OCI-LY7 (cell line): ENCODE results near the gene PARVB. TPM values are rescaled to one million over a fixed set of nuclear protein-coding genes. Genes with fewer than 3 reads are reported as not detected.

Experiments
- BruUV-seq: library from RNA; stranded (reverse); fragments of 400-500 nt; replicated peaks from 2 replicates; lab custom pipeline; 2021; lab: Mats Ljungman, UMichigan
- CTCF ChIA-PET: fragments of 300-600 bp; sonication (Branson Sonifier 250); formaldehyde crosslinking; loops from one replicate; lab custom pipeline; 2022; ENCODE audit warnings: antibody characterized with exemption; ENCODE audit not compliant: unreplicated experiment; lab: Charles Lee
- POLR2A ChIA-PET: fragments of 300-600 bp; sonication (Branson Sonifier 250); formaldehyde crosslinking; loops from one replicate; lab custom pipeline; 2022; ENCODE audit warnings: antibody characterized with exemption; lab: Charles Lee
- DNase-seq: peaks from one replicate; pipeline ENCODE4 v3.0.0-alpha.2; 2015; ENCODE audit warnings: low spot score
- H2AFZ ChIP-seq: fragments of 200-600 bp; sonication (generic), shearing (Covaris generic); 2 replicates; pipeline ENCODE4 v1.6.1; 2014; ENCODE audit warnings: mild to moderate bottlenecking, antibody characterized with exemption, low read length, moderate library complexity
- H3K27ac ChIP-seq: fragments of 200-600 bp; sonication (generic); 2 replicates; pipeline ENCODE4 v1.5.1; 2014; ENCODE audit warnings: mixed run types, low read depth, mild to moderate bottlenecking, moderate library complexity, low read length, inconsistent platforms; ENCODE audit not compliant: poor library complexity, severe bottlenecking
- H3K36me3 ChIP-seq: fragments of 200-600 bp; sonication (generic); 2 replicates; pipeline ENCODE4 v1.6.1; 2014; ENCODE audit warnings: mild to moderate bottlenecking, antibody characterized with exemption, low read length, moderate library complexity, mixed read lengths; ENCODE audit not compliant: insufficient read depth
- H3K4me1 ChIP-seq: fragments of 200-600 bp; sonication (generic); 2 replicates; pipeline ENCODE4 v1.5.1; 2014; ENCODE audit warnings: mild to moderate bottlenecking, low read length; ENCODE audit not compliant: insufficient read depth, poor library complexity, severe bottlenecking
- H3K4me2 ChIP-seq: fragments of 200-600 bp; sonication (generic); 2 replicates; pipeline ENCODE4 v1.6.1; 2014; ENCODE audit warnings: mild to moderate bottlenecking, low read length
- H3K4me3 ChIP-seq: fragments of 200-600 bp; sonication (generic); 2 replicates; pipeline ENCODE4 v1.5.1; 2014; ENCODE audit warnings: mild to moderate bottlenecking, low read depth, low read length; ENCODE audit not compliant: poor library complexity, severe bottlenecking
- H3K79me2 ChIP-seq: fragments of 200-600 bp; sonication (generic); 2 replicates; pipeline ENCODE4 v1.6.1; 2016; ENCODE audit warnings: low read depth, mild to moderate bottlenecking, low read length, moderate library complexity, mixed read lengths; ENCODE audit not compliant: insufficient read depth
- H3K9me2 ChIP-seq: fragments of 200-600 bp; sonication (generic); 2 replicates; pipeline ENCODE4 v1.6.1; 2016; ENCODE audit warnings: mild to moderate bottlenecking, low read length, mixed read lengths; ENCODE audit not compliant: insufficient read depth
- H3K9me3 ChIP-seq: fragments of 200-600 bp; sonication (generic); 2 replicates; pipeline ENCODE4 v1.6.1; 2014; ENCODE audit warnings: mild to moderate bottlenecking, mixed run types, low read length, mixed read lengths
- H4K20me1 ChIP-seq: fragments of 200-600 bp; sonication (generic); 2 replicates; pipeline ENCODE4 v1.6.1; 2014; ENCODE audit warnings: mild to moderate bottlenecking, antibody characterized with exemption, low read length, moderate library complexity, mixed read lengths; ENCODE audit not compliant: insufficient read depth
- CTCF ChIP-seq: fragments of 200-600 bp; sonication (generic); conservative IDR thresholded peaks from 2 replicates; pipeline ENCODE4 v1.5.1; 2014; ENCODE audit warnings: mild to moderate bottlenecking, antibody characterized with exemption, low read length, moderate library complexity, mixed read lengths
- EZH2phosphoT487 ChIP-seq: fragments of 200-600 bp; sonication (generic); IDR thresholded peaks from 2 replicates; pipeline ENCODE4 v1.6.1; 2018; ENCODE audit warnings: low read depth, borderline replicate concordance, mild to moderate bottlenecking, mixed run types, antibody characterized with exemption, low read length, moderate library complexity, mixed read lengths
- intact Hi-C: fragments of 100-400 bp; cut with micrococcal nuclease; formaldehyde crosslinking; loops from one replicate; pipeline ENCODE4 v1.10.0; 2022; ENCODE audit not compliant: unreplicated experiment
- total RNA-seq, 2 experiments: library from RNA; depleted of rRNA in 1 of 2; stranded (reverse); fragments of >200 nt in 1 of 2; shearing (Covaris generic) in 1 of 2; gene quantifications; 2 replicates each; pipeline ENCODE4 v1.2.3, GENCODE V29; 2014 to 2022

The PARVB gene
- total RNA-seq, 2 experiments from 2014 or later: 0.34 TPM; not detected in 1

GRCh38 chr22:44170470-44170869 is 146.4 kb downstream of the PARVB start:
- Histone ChIP-seq H3K9me2 (no peaks in the 10 kb centered on the region), H3K4me3 (no peak overlapping the region), H3K4me2 (no peak overlapping the region), H4K20me1 (no peaks in the 10 kb centered on the region), H3K4me1 (no peaks in the 10 kb centered on the region), H2AFZ (no peak overlapping the region), H3K79me2 (no peaks in the 10 kb centered on the region), H3K9me3 (no peaks in the 10 kb centered on the region), H3K27ac (no peak overlapping the region), H3K36me3 (no peaks in the 10 kb centered on the region)
- DNase-seq: no peak
- ChIA-PET CTCF (no interaction called here), POLR2A (interaction anchor here (0.7 kb wide), 1 partner anchor 94 kb away, joined by 4 read pairs; no protein-coding TSS in a partner anchor)
- intact Hi-C loops: no loop called here
- no TSS peak for BruUV-seq
- TF ChIP-seq CTCF: no peak
- TF ChIP-seq EZH2phosphoT487: no peak

GRCh38 chr22:44171561-44171960 is 147.5 kb downstream of the PARVB start:
- no peaks in the 10 kb centered on the region for H3K79me2 ChIP-seq
- no peaks in the 10 kb centered on the region for H3K9me3 ChIP-seq
- intact Hi-C loops: no loop called here
- H3K27ac ChIP-seq: no peak overlapping the region
- H3K9me2 ChIP-seq: no peaks in the 10 kb centered on the region
- no peaks in the 10 kb centered on the region for H3K36me3 ChIP-seq
- TF ChIP-seq CTCF (no peak), EZH2phosphoT487 (no peak)
- BruUV-seq: no TSS peak
- H3K4me2 ChIP-seq: no peak overlapping the region
- no peak overlapping the region for H2AFZ ChIP-seq
- H3K4me3 ChIP-seq: no peak overlapping the region
- H4K20me1 ChIP-seq: no peaks in the 10 kb centered on the region
- ChIA-PET POLR2A (interaction anchor here (0.7 kb wide), 1 partner anchor 1237 kb away, joined by 5 read pairs; no protein-coding TSS in a partner anchor), CTCF (no interaction called here)
- no peaks in the 10 kb centered on the region for H3K4me1 ChIP-seq
- DNase-seq: no peak

- intact Hi-C loops: no loop called here
- H3K4me3 ChIP-seq: no peak overlapping the region
- H3K9me2 ChIP-seq: no peaks in the 10 kb centered on the region
- TF ChIP-seq EZH2phosphoT487 (no peak), CTCF (no peak)
- no peak overlapping the region for H2AFZ ChIP-seq
- no peaks in the 10 kb centered on the region for H3K9me3 ChIP-seq
- no peak overlapping the region for H3K27ac ChIP-seq
- H4K20me1 ChIP-seq: no peaks in the 10 kb centered on the region
- ChIA-PET POLR2A (no interaction called here), CTCF (no interaction called here)
- H3K4me1 ChIP-seq: no peaks in the 10 kb centered on the region
- DNase-seq: no peak
- BruUV-seq: no TSS peak
- no peaks in the 10 kb centered on the region for H3K79me2 ChIP-seq
- no peaks in the 10 kb centered on the region for H3K36me3 ChIP-seq
- no peak overlapping the region for H3K4me2 ChIP-seq
These were observed 148.4 kb downstream of the PARVB start for GRCh38 chr22:44172370-44173108.
